Limb (tissue), 2 donors: ENCODE measurements around the gene RASAL2.

Source experiments
- DNase-seq, 2 donors: peaks; one replicate each; pipeline ENCODE4 v3.0.0-alpha.2; 2016; ENCODE audit errors: extremely low spot score in 2 of 2

RASAL2 gene

GRCh38 chr1:178533121-178533946 is 439.4 kb downstream of the RASAL2 start:
- no peak for DNase-seq
